ENCODE measurements around the gene SERPINB2.

DNA sequence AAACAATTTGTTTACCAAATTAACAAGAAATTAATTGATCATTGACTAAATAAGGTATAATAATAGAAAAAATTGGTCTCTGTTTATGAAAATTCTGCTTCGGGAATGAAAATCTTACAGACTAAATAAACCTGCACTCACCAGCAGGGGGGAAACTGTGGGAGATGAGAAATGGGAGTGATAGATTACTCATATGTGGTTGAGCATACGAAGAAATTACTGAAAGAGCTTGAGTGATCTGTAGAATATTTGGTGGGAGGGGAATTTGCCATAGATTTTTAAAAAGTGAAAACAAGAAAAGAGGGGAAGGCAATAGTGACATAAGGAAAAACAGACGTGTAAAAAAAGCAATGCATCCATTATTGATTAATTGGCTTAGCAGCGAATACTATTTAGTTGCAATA is 63.8 kb downstream of the SERPINB2 start:
- TF ChIP-seq NFIC (IDR thresholded peaks at IDR 0.05) (no peak), USF1 (IDR thresholded peaks at IDR 0.05) (no peak), TAF1 (IDR thresholded peaks at IDR 0.05; ENCODE audit: low read depth) (no peak)
